Measurements from ENCODE around the gene MAPRE2.
"Not testable (repeated sequence)": the region's sequence is repeated elsewhere in the genome, so short reads cannot be mapped to it uniquely, and the experiment has no call there.

Gene MAPRE2

GRCh38 chr18:35095983-35096676 lies 54.9 kb downstream of the MAPRE2 start:
- peak in 1 of 2 donors; percentile 15 for DNase-seq

- DNase-seq = no peak
These were observed 55.4 kb downstream of the MAPRE2 start for GRCh38 chr18:35096677-35097011.

GRCh38 chr18:35097195-35097594 lies 56.0 kb downstream of the MAPRE2 start:
- no peak for DNase-seq

DNA sequence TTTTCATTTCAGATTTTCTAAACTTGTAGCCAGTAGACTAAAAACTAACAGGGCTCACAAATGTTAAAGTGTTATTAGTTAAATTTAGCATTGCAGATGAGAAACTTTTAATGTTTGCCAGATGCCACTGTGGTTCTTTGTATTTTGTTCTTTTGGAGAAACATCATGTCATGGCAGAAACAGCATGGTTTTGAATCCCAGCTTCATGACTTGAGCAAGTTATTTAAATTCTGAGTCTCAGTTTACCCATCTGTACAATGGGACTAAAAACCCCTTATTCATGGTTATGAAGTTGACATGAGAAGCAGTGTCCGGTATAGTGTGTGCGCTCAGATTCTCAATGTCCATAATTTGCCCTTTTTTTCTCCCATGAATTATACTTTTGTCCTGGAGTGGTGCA lies 56.5 kb downstream of the MAPRE2 start:
- DNase-seq = no peak

- DNase-seq = no peak
These were observed 58.7 kb downstream of the MAPRE2 start for GRCh38 chr18:35099911-35100310.

GRCh38 chr18:35104391-35105051 lies 63.3 kb downstream of the MAPRE2 start:
- DNase-seq = no peak

DNA sequence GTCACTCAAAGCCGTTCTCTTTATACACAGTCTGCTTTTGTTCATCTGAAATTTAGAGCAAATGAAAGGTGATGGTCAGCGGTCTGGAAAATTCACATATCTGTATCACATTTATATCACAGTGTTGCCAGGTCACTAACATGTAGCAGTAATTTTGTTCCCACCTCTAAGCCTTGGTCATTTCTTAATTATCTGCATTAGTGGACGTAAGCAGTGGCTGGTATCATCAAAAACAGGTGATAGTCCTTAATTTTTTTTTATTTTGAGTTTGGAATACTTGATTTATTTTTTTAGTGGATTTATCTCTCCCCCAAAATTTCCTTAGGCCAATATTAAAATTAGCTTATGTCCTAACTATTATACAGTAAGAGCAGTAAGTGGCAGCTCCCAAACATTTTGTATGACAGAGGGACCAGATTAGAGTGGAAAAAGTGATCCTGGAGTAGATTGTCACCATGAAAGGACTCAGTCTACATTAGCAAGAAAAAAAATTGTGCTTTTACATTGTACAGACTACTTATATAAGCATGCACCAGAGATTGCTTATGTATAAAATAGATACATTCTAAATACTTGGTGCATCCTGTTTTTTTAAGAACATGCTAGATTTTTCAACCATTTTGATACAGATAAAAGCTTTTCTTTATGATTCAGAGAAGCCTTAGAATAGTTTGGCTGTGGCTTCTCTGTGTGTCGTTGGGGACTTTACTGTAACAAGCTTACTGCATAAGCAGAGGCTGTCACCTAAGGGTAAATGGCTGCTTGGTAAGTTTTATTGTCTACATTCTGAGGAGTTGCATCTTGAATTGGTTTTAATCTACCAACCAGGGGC lies 65.0 kb downstream of the MAPRE2 start:
- DNase-seq = no peak

DNA sequence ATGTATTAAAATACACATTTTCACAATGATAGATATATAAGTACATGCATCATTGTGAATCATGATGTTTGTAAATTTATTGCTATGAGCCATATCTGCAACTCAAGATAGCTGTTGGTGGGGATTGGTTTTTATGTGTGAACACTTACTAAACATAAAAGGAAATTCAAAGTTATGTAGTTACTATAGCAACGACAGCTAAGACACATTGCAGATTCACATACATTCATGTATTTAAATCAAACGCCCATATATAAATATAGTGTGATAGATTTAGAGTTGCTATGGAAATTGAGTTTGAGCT lies 65.6 kb downstream of the MAPRE2 start:
- DNase-seq = no peak

DNA sequence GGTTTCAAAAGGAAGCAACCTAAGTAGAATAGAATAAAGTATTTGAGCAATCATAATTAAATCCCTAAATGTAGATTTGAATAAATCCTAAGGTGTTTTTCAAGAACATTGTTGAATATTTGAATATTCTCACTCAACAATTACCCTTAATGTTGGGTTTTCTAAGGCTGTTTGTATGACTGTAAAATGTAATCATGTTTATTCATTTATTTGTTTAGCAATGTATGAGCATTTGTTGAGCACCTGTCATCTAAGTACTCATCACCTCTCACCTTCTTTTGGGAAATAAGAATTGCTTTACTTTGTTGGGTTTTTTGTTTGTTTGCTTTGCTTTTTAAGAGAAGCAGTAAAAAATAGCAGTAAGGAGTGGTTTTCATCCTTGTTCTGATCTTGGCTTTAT lies 66.0 kb downstream of the MAPRE2 start:
- no peak for DNase-seq

DNA sequence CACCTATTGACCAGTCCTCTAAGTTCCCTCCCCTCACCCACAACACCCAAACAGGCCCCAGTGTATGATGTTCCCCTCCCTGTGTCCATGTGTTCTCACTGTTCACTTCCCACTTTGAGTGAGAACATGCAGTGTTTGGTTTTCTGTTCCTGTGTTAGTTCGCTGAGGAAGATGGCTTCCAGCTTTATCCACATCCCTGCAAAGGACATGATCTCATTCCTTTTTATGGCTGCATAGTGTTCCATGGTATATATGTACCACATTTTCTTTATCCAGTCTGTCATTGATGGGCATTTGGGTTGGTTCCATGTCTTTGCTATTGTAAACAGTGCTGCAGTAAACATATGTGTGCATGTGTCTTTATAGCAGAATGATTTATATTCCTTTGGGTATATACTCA lies 66.9 kb downstream of the MAPRE2 start:
- not testable (repeated sequence) for DNase-seq

DNA sequence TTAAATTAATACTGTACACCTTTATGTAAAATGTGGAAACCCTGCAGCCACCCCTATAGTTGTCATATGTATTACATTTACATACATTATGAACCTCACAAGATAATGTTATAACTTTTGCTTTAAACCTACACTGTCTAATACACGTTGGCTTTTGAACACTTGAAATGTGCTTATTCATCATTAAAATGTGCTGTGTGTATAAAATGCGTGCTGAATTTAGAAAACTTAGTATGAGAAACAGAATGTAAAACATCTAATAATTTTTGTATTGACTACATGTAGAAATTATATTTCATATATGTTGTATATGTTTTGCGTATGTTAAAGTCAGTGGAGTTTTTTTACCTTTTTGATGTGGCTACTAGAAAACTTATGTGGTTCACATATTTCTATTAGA lies 68.8 kb downstream of the MAPRE2 start:
- DNase-seq = no peak

- DNase-seq = no peak
These were observed 69.6 kb downstream of the MAPRE2 start for GRCh38 chr18:35110554-35111485.

- no peak for DNase-seq
These were observed 71.5 kb downstream of the MAPRE2 start for GRCh38 chr18:35112696-35113095.

GRCh38 chr18:35114305-35114704 lies 73.1 kb downstream of the MAPRE2 start:
- peak in 1 of 2 donors; percentile 3 for DNase-seq

DNA sequence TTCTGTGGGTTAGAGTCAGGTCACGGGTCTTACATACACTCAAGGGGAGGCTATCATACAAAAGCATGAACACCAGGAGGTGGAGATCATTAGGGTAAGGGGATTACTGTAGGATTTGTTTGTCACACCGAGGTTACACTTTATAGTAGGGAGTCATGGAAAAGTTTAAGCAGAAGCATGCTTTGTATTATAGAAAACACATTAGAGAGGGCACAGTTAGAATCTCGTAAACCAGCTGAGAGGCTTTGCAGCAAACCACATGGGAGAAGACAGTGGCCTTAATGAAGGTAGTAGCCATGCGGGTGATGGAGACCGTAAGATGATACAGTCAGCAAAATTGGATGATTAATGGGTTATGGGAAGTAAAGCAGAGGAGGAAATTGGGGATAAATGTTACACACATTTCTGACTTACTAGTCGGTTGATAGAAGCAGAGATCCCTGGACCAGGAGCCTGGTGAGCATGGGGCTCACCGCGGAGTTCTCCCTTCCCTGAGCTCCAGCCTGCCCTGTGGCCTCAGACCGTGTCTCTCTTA lies 75.6 kb downstream of the MAPRE2 start:
- DNase-seq = no peak

DNA sequence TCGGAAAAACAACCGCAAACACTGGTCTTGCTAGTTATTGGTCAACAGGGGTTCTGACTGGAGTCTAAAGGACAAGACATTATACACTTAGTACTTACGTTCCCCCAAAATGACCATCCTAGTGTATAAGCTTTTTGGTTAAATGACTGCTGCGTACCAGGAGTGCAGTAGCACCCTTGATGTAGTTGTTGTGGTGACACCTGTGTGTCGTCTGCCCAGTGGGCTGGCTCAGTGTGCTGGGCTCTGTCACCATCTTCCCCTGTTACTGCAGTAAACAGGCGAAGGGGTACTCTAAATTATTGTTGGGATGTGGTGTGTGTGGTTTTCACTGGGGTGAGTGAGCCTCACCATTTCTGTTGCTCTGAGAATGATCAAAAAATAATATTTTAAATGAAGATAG lies 76.2 kb downstream of the MAPRE2 start:
- no peak for DNase-seq

- DNase-seq = peak in 1 of 2 donors; percentile 15
These were observed 76.8 kb downstream of the MAPRE2 start for GRCh38 chr18:35117951-35118411.

- no peak for DNase-seq
These were observed 77.4 kb downstream of the MAPRE2 start for GRCh38 chr18:35118641-35119040.

DNA sequence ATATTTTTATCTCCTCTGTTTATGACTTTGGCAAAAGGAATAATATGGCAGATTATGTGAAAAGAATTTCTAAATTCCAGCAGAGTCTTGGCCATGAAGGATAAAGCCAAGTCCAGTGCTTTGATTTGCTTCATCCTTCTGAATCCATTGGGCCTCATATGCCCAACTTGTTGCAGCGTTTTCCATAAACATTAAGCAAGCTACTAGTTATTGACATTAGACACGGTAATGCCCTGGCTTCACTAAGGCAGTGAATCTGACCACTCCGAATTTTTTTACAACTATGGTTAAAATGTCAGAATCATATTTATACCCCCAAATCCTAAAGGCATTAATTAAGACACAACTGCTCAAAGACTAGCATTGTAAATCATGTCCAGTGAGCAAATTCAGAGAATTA lies 79.8 kb downstream of the MAPRE2 start:
- no peak for DNase-seq

- no peak for DNase-seq
These were observed 80.3 kb downstream of the MAPRE2 start for GRCh38 chr18:35121531-35121930.

- no peak for DNase-seq
These were observed 81.5 kb downstream of the MAPRE2 start for GRCh38 chr18:35122586-35123224.

DNA sequence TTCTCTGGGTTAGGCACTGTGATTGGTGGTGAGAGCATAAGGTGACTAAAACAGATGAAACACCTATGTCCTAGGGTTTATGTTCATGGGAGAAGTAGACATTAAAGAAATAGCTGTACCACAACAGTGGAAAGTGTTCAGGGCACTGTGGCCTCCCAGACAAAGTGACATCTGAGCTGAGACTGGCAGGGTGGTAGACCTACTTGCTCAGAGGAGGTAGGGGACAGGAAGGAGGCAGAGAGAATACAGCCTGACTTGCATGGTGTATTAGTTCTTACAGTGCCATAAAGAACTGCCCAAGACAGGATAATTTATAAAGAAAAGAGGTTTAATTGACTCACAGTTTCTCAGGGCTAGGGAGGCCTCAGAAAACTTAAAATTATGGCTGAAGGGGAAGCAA lies 82.6 kb downstream of the MAPRE2 start:
- no peak for DNase-seq

Measured in inflammatory macrophage treated with lipopolysaccharide for 1 hour (primary cell).